Urinary bladder (tissue), 4 donors: Measurements from ENCODE around the gene CTSA. TPM values are rescaled to one million over a fixed set of nuclear protein-coding genes. Genes with fewer than 3 reads are reported as not detected.

ENCODE experiments used
- DNase-seq: peaks from one replicate; pipeline ENCODE4 v3.0.0-alpha.2; 2015; ENCODE audit errors: extremely low spot score
- H3K27ac ChIP-seq: one replicate; pipeline ENCODE4 v1.5.1; 2013; ENCODE audit warnings: low read depth, mild to moderate bottlenecking, moderate library complexity
- H3K36me3 ChIP-seq: one replicate; pipeline ENCODE4 v1.6.1; 2013; ENCODE audit warnings: mild to moderate bottlenecking, moderate library complexity; ENCODE audit not compliant: insufficient read depth
- H3K4me1 ChIP-seq: one replicate; pipeline ENCODE4 v1.6.1; 2013; ENCODE audit warnings: mild to moderate bottlenecking, moderate library complexity; ENCODE audit not compliant: insufficient read depth
- H3K4me3 ChIP-seq: one replicate; pipeline ENCODE4 v1.5.1; 2013; ENCODE audit warnings: low read depth, low read length
- WGBS: extraction: QIAGEN DNeasy Blood & Tissue Kit; methylation state at CpG from one replicate; pipeline ENCODE4 v1.1.7; 2013; 5-methylcytosine and 5-hydroxymethylcytosine counted together
- polyA plus RNA-seq: library from polyadenylated mRNA; stranded (reverse); fragments of 200-250 nt; gene quantifications from one replicate; pipeline ENCODE4 v1.2.3, GENCODE V29; 2013
- total RNA-seq: library from RNA; depleted of rRNA; stranded (reverse); fragments of >200 nt; gene quantifications from one replicate; pipeline ENCODE4 v1.2.3, GENCODE V29; 2014
- donor health status: healthy with polysubstance abuse.
- donor health status: healthy.

CTSA gene
- total and polyA plus RNA-seq, 2 donors = 31.7 to 129 TPM

- H3K36me3 ChIP-seq = no peaks in the 10 kb centered on the region
- DNase-seq = no peak
- H3K4me1 ChIP-seq = no peaks in the 10 kb centered on the region
- WGBS = 81% methylated on average over 22 of the region's 22 CpGs
- no peak overlapping the region for H3K27ac ChIP-seq
- H3K4me3 ChIP-seq = no peak overlapping the region
Measured at GRCh38 chr20:45909817-45910669, 18.9 kb downstream of the CTSA start.

DNA sequence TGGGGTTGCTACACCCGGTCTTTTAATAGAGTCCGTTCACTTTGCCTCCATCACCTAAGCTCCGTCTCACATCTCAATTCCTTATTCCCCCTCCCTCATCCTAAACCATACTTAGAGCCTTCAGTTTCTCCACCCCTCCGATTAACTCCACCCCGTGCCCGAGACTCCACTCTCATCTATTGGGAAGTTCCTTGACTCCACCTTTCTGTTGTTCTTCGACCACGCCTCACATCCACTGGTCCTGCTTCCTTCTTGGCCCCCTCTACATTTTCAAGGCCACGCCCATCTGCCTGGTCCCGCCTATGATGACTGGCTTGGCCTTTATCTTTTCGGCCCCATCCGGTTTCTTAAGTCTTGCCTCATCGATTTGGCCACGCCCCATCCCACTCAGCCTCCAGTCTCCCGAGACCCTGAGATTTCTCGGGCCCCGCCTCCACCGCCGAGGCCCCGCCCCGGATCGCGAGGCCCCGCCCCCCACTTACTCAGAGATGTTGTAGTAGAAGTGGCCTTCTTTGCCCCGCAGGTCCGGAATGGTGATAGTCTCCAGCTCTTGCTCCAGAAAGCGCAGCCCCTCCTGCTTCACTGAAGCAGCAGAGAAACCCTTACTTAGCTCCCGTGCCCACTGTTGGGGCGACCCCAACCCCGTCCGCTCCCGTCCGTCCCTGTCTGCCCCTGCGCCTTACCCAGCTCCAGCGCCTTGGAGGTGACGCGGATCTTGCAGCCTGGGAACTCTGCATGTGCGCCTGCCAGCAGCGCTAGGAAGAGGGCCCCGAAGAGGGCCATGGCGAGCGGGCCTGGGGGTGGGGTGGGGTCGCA is 19.7 kb downstream of the CTSA start:
- peak overlapping the region; percentile 41 for H3K4me3 ChIP-seq
- DNase-seq = peak; percentile 95
- H3K27ac ChIP-seq = peak overlapping the region; percentile 65
- H3K36me3 ChIP-seq = no peaks in the 10 kb centered on the region
- 2% methylated on average over 43 of the region's 43 CpGs for WGBS
- no peaks in the 10 kb centered on the region for H3K4me1 ChIP-seq

- peak within 1 kb of the TSS; percentile 41 for H3K4me3 ChIP-seq
- WGBS = under 1% methylated on average over 58 of the region's 58 CpGs
- H3K4me1 ChIP-seq = no peaks in the 10 kb centered on the region
- H3K27ac ChIP-seq = peak within 1 kb of the TSS; percentile 79
- no peak for DNase-seq
- H3K36me3 ChIP-seq = no peaks in the 10 kb centered on the region
Measured at GRCh38 chr20:45911486-45912343, 20.6 kb downstream of the CTSA start, which contains the start of gene PLTP. Gene PLTP, minus strand, starts transcription at chr20:45912155. Its CDS starts 703 bp downstream, at chr20:45911452.

- H3K27ac ChIP-seq = no peak overlapping the region
Measured at GRCh38 chr20:45912344-45912682, 21.2 kb downstream of the CTSA start.

GRCh38 chr20:45913116-45913515 is 22.0 kb downstream of the CTSA start:
- no peak overlapping the region for H3K27ac ChIP-seq

More at GRCh38 chr20:45912344-45912682, 21.2 kb downstream of the CTSA start:
- Histone ChIP-seq H3K4me1 (no peaks in the 10 kb centered on the region), H3K36me3 (no peaks in the 10 kb centered on the region), H3K4me3 (peak overlapping the region; percentile 41)
- 15% methylated on average over 4 of the region's 4 CpGs for WGBS
- no peak for DNase-seq

DNA sequence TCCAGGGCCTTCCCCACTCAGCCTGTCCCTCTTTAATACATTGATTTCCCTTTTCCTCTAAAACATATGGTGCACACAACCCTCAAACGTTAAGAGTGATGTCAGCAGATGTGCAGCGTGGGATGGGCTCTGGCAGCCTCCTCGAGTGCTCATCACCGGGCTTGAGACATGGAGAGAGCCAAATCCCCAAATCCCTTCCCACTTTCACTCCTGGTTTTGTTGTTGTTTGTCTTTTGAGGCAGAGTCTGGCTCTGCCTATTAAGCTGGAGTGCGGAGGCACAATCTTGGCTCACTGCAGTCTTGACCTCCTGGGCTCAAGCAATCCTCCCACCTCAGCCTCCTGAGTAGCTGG is 26.6 kb downstream of the CTSA start:
- DNase-seq = peak; percentile 53
- Histone ChIP-seq H3K27ac (no peak overlapping the region), H3K4me3 (no peak overlapping the region), H3K36me3 (no peaks in the 10 kb centered on the region), H3K4me1 (no peaks in the 10 kb centered on the region)
- 37% methylated on average over 5 of the region's 5 CpGs for WGBS

More at GRCh38 chr20:45913116-45913515, 22.0 kb downstream of the CTSA start:
- no peaks in the 10 kb centered on the region for H3K36me3 ChIP-seq
- WGBS = 53% methylated on average over 5 of the region's 5 CpGs
- DNase-seq = no peak
- H3K4me1 ChIP-seq = no peaks in the 10 kb centered on the region
- no peak overlapping the region for H3K4me3 ChIP-seq

GRCh38 chr20:45918182-45918737 is 27.1 kb downstream of the CTSA start:
- Histone ChIP-seq H3K27ac (peak overlapping the region; percentile 46), H3K4me3 (no peak overlapping the region), H3K4me1 (no peaks in the 10 kb centered on the region), H3K36me3 (no peaks in the 10 kb centered on the region)
- DNase-seq = no peak
- 40% methylated on average over 5 of the region's 5 CpGs for WGBS

DNA sequence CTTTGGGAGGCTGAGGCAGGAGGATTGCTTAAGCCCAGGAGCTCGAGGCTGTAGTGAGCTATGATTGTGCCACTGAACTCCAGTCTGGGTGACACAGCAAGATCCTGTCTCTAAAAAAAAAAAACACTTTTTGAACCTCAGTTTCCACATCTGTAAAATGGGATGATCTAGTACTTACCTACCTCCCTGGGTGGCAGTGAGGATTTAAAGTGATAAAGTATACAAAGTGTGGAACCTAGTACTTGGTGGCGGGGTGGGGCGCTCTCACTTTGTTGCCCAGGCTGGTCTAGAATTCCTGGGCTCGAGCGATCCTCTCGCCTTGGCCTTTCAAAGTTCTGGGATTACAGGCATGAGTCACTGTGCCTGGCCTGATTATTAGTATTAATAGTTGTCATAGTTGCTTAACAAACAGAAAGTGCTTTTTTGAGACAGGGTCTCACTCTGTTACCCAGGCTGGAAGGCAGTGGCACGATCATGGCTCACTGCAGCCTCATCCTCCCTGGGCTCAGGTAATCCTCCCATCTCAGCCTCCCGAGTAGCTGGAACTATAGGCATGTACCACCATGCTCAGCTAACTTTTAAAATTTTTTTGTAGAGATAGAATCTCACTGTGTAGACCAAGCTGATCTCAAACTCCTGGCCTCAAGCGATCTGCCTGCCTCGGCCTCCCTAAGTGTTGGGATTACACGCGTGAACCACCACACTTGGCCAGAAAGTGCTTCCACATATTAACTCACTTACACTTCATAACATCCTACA is 27.8 kb downstream of the CTSA start:
- Histone ChIP-seq H3K4me1 (no peaks in the 10 kb centered on the region), H3K4me3 (no peak overlapping the region), H3K36me3 (no peaks in the 10 kb centered on the region), H3K27ac (peak overlapping the region; percentile 27)
- 78% methylated on average over 12 of the region's 12 CpGs for WGBS
- no peak for DNase-seq

GRCh38 chr20:45919542-45920399 is 28.6 kb downstream of the CTSA start:
- H3K36me3 ChIP-seq = no peaks in the 10 kb centered on the region
- H3K4me3 ChIP-seq = no peak overlapping the region
- no peaks in the 10 kb centered on the region for H3K4me1 ChIP-seq
- DNase-seq = peak; percentile 48
- H3K27ac ChIP-seq = no peak overlapping the region
- WGBS = 35% methylated on average over 11 of the region's 11 CpGs

GRCh38 chr20:45920462-45921336 is 29.6 kb downstream of the CTSA start:
- Histone ChIP-seq H3K36me3 (no peaks in the 10 kb centered on the region), H3K27ac (no peak overlapping the region), H3K4me1 (no peaks in the 10 kb centered on the region), H3K4me3 (no peak overlapping the region)
- 71% methylated on average over 9 of the region's 9 CpGs for WGBS
- no peak for DNase-seq
